ENCODE measurements around the gene LILRA6.
"Not testable (repeated sequence)": the region's sequence is repeated elsewhere in the genome, so short reads cannot be mapped to it uniquely, and the experiment has no call there.

DNA sequence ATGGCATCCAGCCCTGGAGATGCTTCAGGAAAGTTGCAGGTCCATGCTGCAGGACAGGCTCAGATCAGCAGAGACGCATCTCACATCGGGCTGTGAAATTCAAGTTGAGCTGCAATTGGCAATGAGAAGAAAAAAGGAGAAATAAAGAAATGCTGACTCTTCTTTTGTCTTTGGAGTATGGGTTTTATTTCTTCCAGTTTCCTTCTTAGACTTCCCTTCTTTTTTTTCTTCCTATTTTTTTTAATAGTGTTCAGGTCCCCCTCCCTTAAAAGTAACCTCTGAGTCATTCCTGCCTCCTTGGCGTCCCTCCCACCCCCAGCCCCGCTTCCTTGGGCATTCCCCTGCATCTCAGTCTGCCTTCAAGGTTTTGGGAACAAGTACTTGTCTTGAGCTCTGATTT, 29.0 kb upstream of the LILRA6 start:
- not testable (repeated sequence) for TF ChIP-seq EZH2 (IDR thresholded peaks at IDR 0.05); POLR2AphosphoS5 (IDR thresholded peaks at IDR 0.05; ENCODE audit: borderline replicate concordance, low read depth, low read length); FOXP2 (optimal IDR thresholded peaks at IDR 0.05; ENCODE audit: control extremely low read depth, extremely low read length, insufficient read depth)
